HEK293T (cell line): ENCODE results near the gene MDH1.
"Not testable (repeated sequence)": the region's sequence is repeated elsewhere in the genome, so short reads cannot be mapped to it uniquely, and the experiment has no call there.

ENCODE experiments used
- CTCF ChIA-PET: fragments of 350-600 bp; formaldehyde crosslinking; extraction: SDS; loops from one replicate; lab custom pipeline; 2021; ENCODE audit warnings: antibody characterized with exemption, inconsistent platforms; lab: Yijun Ruan, JAX
- POLR2A ChIA-PET: fragments of 350-600 bp; formaldehyde crosslinking; extraction: SDS; loops from one replicate; lab custom pipeline; 2020; ENCODE audit warnings: antibody characterized with exemption, inconsistent platforms; lab: Yijun Ruan, JAX
- DNase-seq: peaks from one replicate; pipeline ENCODE4 v3.0.0; 2012; ENCODE audit warnings: mixed read lengths; ENCODE audit errors: extremely low spot score
- ARNT ChIP-seq: fragments of 450-650 bp; IDR thresholded peaks from 2 replicates; pipeline ENCODE4 v1.6.1; 2017; ENCODE audit warnings: mild to moderate bottlenecking
- BHLHE40 ChIP-seq: fragments of 450-650 bp; IDR thresholded peaks from 2 replicates; pipeline ENCODE4 v1.6.1; 2016; ENCODE audit warnings: mild to moderate bottlenecking, moderate library complexity, borderline replicate concordance
- CTBP1 ChIP-seq: fragments of 450-650 bp; IDR thresholded peaks from 2 replicates; pipeline ENCODE4 v1.6.1; 2016; ENCODE audit warnings: borderline replicate concordance
- ELF4 ChIP-seq: fragments of 450-650 bp; IDR thresholded peaks from 2 replicates; pipeline ENCODE4 v1.6.1; 2017; ENCODE audit warnings: antibody characterized with exemption
- FOXA1 ChIP-seq: fragments of 450-650 bp; IDR thresholded peaks from 2 replicates; pipeline ENCODE4 v1.6.1; 2016; ENCODE audit warnings: mild to moderate bottlenecking
- FOXK2 ChIP-seq: fragments of 450-650 bp; IDR thresholded peaks from 2 replicates; pipeline ENCODE4 v1.6.1; 2016; ENCODE audit warnings: mild to moderate bottlenecking
- FOXM1 ChIP-seq: fragments of 450-650 bp; IDR thresholded peaks from 2 replicates; pipeline ENCODE4 v1.6.1; 2017; ENCODE audit warnings: mild to moderate bottlenecking, borderline replicate concordance
- HDGF ChIP-seq: fragments of 450-650 bp; IDR thresholded peaks from 2 replicates; pipeline ENCODE4 v1.6.1; 2017; ENCODE audit warnings: antibody characterized with exemption, borderline replicate concordance
- L3MBTL2 ChIP-seq: fragments of 450-650 bp; conservative IDR thresholded peaks from 2 replicates; pipeline ENCODE4 v1.6.1; 2016; ENCODE audit warnings: mild to moderate bottlenecking
- LEF1 ChIP-seq: fragments of 450-650 bp; IDR thresholded peaks from 2 replicates; pipeline ENCODE4 v1.6.1; 2017; ENCODE audit warnings: mild to moderate bottlenecking, borderline replicate concordance
- NFRKB ChIP-seq: fragments of 450-650 bp; IDR thresholded peaks from 2 replicates; pipeline ENCODE4 v1.6.1; 2016; ENCODE audit warnings: mild to moderate bottlenecking, moderate library complexity
- PKNOX1 ChIP-seq: fragments of 450-650 bp; IDR thresholded peaks from 2 replicates; pipeline ENCODE4 v1.6.1; 2016
- SP1 ChIP-seq: fragments of 450-650 bp; IDR thresholded peaks from 2 replicates; pipeline ENCODE4 v1.6.1; 2017
- SUZ12 ChIP-seq: fragments of 450-650 bp; IDR thresholded peaks from 2 replicates; pipeline ENCODE4 v1.6.1; 2016; ENCODE audit warnings: mild to moderate bottlenecking
- TARDBP ChIP-seq: fragments of 450-650 bp; IDR thresholded peaks from 2 replicates; pipeline ENCODE4 v1.6.1; 2016
- ZNF384 ChIP-seq: fragments of 450-650 bp; IDR thresholded peaks from 2 replicates; pipeline ENCODE4 v1.6.1; 2016

The MDH1 gene

GRCh38 chr2:63571291-63571690 lies 17.5 kb upstream of the MDH1 start:
- ChIA-PET CTCF (no interaction called here), POLR2A (no interaction called here)
- DNase-seq, result no peak
- TF ChIP-seq FOXK2, result no peak
- no peak for TF ChIP-seq BHLHE40
- no peak for TF ChIP-seq TARDBP
- TF ChIP-seq HDGF, result no peak
- TF ChIP-seq ELF4, result no peak
- TF ChIP-seq SUZ12, result no peak
- no peak for TF ChIP-seq LEF1
- no peak for TF ChIP-seq ARNT
- no peak for TF ChIP-seq SP1

GRCh38 chr2:63572001-63572400 lies 16.8 kb upstream of the MDH1 start:
- TF ChIP-seq CTBP1, result no peak
- no peak for TF ChIP-seq LEF1
- CTCF ChIA-PET, result no interaction called here
- POLR2A ChIA-PET, result no interaction called here
- DNase-seq, result no peak

GRCh38 chr2:63573026-63573425 lies 15.7 kb upstream of the MDH1 start:
- DNase-seq, CTCF ChIA-PET, POLR2A ChIA-PET: not testable (repeated sequence)

GRCh38 chr2:63573726-63574345 lies 14.9 kb upstream of the MDH1 start:
- POLR2A ChIA-PET, result interaction anchor here (1.0 kb wide), 1 partner anchor 15 kb away, joined by 3 read pairs; the partner anchor contains the start of genes MDH1 and WDPCP
- CTCF ChIA-PET, result not testable (repeated sequence)

GRCh38 chr2:63576546-63576945 lies 12.2 kb upstream of the MDH1 start:
- no peak for TF ChIP-seq LEF1
- no peak for TF ChIP-seq FOXM1
- TF ChIP-seq SUZ12, result no peak
- TF ChIP-seq NFRKB, result no peak
- TF ChIP-seq TARDBP, result no peak
- no peak for TF ChIP-seq SP1
- TF ChIP-seq PKNOX1, result no peak
- ChIA-PET POLR2A (no interaction called here), CTCF (no interaction called here)
- no peak for DNase-seq

More at GRCh38 chr2:63573726-63574345, 14.9 kb upstream of the MDH1 start:
- DNase-seq, result not testable (repeated sequence)

- no peak for DNase-seq
- CTCF ChIA-PET, result no interaction called here
- POLR2A ChIA-PET, result no interaction called here
- no peak for TF ChIP-seq L3MBTL2
- TF ChIP-seq TARDBP, result no peak
- no peak for TF ChIP-seq SUZ12
- no peak for TF ChIP-seq FOXK2
- TF ChIP-seq SP1, result no peak
- no peak for TF ChIP-seq ARNT
Observed at GRCh38 chr2:63578767-63579166, 10.0 kb upstream of the MDH1 start.

- POLR2A ChIA-PET, result no interaction called here
- DNase-seq, result no peak
- no peak for TF ChIP-seq SP1
- TF ChIP-seq ARNT, result no peak
- TF ChIP-seq FOXM1, result no peak
- TF ChIP-seq NFRKB, result no peak
- TF ChIP-seq BHLHE40, result no peak
- TF ChIP-seq ELF4, result no peak
- TF ChIP-seq LEF1, result no peak
- TF ChIP-seq SUZ12, result no peak
- no peak for TF ChIP-seq CTBP1
- TF ChIP-seq FOXK2, result no peak
- TF ChIP-seq FOXA1, result no peak
- no peak for TF ChIP-seq TARDBP
- no peak for TF ChIP-seq PKNOX1
- TF ChIP-seq L3MBTL2, result no peak
- TF ChIP-seq HDGF, result no peak
- no peak for TF ChIP-seq ZNF384
- CTCF ChIA-PET, result no interaction called here
Observed at GRCh38 chr2:63580651-63581297, 8.0 kb upstream of the MDH1 start.
